DMS 273 treated with DMSO at 0.1 percent for 48 hours (cell line): ENCODE results near the gene RAB21.
A peak's percentile ranks its signal among the peaks of the same experiment; 100 is the strongest.

Experiments
- DNase-seq: peaks from one replicate; lab custom pipeline; 2025; lab: John Stamatoyannopoulos, UW

The RAB21 gene, protein sequence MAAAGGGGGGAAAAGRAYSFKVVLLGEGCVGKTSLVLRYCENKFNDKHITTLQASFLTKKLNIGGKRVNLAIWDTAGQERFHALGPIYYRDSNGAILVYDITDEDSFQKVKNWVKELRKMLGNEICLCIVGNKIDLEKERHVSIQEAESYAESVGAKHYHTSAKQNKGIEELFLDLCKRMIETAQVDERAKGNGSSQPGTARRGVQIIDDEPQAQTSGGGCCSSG

DNA sequence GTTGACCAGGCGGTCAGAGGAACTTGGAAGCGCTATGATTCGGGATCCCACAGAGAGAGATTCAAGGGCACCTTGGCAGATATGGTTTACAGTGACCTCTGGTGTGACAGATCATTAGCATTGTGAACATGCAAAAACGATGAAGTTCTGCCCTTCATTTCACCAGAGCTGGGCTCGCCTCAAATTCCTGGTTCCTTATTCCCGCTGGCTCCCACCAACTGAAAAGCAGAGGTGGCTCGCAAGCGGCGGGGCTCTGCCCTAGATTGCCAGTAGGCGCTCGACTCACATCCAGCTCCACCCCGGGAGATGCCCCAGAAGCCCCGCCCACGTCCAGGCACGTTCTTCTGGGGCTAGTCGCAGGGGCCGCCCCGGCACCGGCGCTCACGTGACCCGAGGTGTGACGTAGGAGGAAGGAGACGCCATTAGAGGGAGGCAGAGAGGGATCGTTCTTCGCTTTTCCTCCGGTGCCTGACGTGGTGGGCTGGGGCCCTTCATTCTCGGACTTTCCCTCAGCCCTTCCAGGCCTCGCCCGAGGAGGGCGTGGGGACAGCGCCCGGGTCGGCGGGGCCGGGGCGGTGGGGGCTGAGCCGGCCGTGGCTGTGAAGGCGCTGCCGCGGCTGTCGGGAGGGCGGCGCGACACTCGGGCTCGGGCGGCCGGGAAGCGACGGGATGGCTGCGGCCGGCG lies at the start of gene RAB21:
Gene RAB21 (plus strand): TSS at position 403 of the 685 bp plus-strand sequence. CDS start 267 bp downstream, at position 670.
- peak; percentile 86 for DNase-seq

DNA sequence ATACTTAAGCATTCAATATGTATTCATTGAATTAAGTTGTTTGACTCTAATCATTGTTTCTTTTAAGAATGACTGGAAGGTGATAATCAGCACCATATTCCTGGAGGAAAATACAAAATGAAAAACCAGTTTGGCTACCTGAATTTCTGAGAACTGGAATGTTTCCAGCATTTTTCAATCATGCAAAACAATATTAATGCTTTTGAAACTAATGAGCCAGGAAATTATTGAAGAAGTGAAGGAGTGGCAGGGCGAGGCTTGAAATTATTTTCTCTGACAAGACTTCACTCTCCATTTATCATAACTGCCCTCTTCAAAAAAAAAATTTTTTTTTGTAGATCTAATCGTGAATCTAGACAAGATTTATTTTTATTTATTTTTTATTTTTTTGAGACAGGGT lies 49.7 kb upstream of the RAB21 start:
- DNase-seq: no peak

DNA sequence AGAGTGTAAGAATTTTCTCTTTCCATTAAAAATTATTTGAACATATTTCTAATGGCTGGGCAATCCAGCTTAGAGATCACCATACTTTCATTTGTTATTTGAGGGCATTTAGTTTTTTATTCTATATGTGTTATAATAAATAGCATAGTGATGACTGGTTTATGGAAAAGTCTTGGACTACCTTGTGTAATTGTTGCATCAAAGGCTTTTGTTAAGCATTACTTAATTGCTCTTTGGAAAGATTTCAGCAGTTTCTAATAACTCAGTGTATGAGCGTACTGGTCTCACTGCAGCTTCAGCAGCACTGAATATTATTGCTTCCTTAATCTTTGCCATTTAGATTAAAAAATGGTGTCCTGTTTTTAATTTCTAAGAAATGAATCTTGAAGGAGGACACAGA lies 46.0 kb upstream of the RAB21 start:
- no peak for DNase-seq

DNA sequence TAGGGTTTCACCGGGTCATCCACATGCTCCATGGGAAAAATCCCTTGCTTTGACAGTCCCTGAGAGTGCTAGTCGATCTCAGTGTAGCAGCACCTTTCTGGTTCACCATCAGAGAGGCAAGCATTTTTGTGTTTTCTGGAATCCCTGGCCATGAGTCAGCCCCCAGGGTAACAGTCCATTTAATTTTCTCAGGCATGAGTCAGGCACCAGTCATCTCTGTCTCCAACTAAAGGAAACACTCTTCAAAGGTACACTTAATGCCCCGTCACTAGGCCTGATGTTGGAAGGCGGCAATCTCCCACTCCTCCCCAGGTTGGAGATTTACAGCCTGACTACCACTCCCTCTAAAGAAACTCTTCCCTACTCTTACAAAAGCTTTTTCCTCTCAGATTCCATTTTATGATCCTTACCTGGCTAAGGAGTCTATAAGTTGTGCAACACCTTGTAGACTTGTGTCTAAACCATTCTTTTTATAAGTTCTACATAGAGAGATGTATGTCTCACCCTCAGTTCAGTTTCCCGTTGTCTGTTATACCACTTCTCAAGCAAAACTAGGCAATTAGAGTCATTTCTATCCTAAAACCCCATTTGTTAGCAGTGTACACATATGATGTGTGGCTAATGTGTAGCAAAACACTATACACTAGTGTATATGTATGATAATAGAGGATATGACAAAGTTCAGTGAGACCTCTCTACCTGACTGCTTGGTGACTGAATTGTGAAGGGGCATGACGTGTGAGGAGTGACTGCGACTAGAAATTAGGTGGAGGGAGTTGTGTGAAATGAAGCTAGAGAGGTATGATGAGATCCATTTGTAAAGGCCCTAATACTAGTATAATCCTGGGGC lies 44.2 kb upstream of the RAB21 start:
- no peak for DNase-seq

DNA sequence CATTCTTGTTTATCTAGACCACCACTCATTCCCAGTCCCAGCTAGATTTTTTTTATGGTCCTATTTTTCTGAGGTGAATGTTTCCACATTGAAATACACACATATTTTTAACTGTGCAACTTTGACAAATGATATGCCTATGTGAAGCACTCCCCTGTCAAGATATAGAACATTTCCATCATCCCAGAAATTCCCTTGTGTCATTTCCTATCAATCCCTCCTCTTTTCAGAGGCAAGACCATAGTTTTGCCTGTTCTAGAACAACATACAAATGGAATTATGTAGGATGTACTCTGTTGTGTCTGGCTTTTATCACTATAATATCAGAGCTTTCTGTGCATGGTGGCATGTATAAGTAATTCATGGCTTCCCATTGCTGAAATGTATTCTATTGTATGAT lies 36.1 kb upstream of the RAB21 start:
- no peak for DNase-seq

DNA sequence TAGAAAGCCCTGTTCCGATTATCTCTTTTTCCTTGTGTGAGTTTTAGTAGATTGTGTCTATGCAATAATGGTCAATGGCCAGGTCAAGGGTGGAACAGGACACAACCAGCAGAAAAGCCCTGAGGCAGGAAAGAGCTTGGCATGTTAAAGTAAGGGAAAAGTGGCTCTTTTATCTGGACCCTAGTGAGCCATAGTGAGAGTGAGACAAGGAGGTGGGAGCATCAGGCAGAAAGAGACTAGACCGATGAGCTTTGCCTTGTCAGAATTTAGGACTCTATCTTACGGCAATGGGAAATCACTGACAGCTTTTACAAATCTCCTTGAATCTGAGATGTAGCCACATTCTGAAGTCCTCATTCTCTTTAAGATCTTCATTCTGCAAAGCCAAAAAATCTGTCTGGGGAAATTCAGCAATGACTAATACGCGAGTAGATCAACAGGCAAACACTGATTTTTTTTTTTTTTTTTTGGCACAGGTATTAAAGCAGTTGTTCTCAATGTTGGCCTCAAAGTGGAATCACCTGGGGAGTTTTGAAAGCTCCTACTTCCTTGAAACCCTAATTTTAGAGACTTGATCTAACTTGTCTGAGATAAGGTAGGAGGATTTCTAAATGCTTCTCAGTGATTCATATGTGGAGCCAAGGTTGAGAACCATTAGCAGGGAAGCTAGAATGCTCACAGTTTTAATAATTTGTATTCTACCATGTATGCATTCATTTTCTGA lies 34.9 kb upstream of the RAB21 start:
- DNase-seq: no peak

DNA sequence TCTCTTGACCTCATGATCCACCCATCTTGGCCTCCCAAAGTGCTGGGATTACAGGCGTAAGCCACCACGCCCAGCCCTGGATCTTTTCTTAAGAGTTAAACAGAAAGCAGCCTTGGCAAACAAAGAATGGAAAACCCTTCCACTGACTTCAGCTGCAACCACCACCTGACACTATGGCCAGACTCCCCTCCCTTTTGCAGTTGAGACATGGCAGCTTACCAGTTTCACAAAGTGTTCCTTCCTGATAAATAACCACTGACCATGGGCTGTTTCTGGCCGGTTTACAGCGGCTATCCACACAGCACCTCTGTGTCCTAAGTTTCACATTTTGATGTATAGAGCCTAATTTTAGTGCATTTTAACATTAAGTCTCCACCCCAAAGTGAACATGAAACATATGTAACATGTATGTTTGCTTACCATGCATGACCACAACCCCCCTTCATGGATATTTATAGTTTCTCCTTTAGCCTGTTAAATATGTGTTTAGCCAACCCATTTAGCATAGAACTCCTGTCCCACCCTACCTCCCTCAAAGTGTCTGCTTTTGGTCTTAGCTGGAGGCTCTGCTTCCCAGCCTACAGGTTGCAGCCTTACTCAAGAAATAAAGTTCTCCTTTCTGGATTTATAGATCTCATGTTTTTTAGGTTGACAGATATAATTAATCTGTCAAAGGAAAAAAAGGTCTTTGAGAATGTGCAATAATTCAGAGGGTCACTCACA lies 32.7 kb upstream of the RAB21 start:
- no peak for DNase-seq

DNA sequence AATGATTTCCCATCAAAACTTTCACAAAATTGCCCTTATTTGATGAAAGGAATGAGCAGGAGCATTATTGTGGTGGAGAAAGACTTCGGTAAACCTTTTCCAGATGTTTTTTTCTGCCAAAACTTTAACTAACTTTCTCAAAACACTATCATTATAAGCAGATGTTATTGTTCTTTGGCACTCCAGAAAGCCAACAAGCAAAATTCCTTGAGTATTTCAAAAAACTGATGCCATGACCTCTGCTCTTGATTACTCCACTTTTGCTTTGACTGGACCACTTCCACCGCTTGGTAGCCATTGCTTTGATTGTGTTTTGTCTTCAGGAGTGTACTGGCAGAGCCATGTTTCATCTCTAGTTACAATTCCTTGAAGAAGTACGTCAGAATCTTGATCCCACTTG lies 29.7 kb upstream of the RAB21 start:
- no peak for DNase-seq

DNA sequence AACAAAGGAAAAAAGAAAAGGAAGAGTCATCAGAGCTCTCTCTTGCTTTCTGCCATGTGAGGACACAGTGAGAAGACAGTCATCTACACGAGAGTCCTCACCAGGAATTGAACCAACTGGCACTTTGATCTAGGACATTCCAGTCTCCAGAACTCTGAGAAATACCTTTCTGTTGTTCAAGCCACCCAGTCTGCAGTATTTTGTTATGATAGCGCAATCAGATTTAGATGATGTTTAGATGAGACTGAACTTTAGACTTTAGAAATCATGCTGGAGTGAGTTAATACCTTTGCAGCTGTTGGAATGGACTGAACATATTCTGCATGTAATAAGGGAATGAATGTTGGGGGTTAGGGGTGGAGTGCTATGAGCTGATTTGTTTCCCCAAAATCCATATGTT lies 28.1 kb upstream of the RAB21 start:
- no peak for DNase-seq

DNA sequence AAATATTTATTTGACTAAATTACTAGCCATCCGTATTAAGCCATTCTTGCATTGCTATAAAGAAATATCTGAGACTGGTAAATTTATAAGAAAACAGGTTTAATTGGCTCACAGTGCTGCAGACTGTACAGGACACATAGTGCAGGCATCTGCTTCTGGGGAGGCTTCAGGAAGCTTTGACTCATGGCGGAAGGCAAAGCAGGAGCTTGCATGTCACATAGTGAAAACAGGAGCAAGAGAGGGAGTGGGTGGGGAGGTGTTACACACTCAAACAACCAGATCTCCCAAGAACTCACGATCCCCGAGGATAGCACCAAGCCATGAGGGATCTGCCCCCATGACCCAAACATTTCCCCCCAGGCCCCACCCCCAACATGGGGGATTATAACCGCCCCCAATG lies 26.7 kb upstream of the RAB21 start:
- no peak for DNase-seq

DNA sequence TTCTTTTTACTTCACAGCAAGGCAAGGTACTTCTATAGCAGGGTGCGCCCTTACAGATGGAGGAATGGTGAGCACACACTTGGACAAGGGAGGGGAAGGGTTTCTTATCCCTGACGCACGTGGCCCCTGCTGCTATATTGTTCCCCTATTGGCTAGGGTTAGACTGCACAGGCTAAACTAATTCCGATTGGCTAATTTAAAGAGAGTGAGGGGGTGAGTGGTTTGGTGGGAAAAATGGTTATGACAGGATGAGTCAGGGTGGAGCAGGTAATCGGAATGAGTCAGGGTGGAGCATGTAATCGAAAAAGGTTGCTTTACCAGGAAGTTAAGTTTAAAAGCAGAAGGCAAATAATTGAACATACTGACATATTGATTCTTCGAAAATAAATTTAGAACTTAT lies 23.7 kb upstream of the RAB21 start:
- DNase-seq: no peak

DNA sequence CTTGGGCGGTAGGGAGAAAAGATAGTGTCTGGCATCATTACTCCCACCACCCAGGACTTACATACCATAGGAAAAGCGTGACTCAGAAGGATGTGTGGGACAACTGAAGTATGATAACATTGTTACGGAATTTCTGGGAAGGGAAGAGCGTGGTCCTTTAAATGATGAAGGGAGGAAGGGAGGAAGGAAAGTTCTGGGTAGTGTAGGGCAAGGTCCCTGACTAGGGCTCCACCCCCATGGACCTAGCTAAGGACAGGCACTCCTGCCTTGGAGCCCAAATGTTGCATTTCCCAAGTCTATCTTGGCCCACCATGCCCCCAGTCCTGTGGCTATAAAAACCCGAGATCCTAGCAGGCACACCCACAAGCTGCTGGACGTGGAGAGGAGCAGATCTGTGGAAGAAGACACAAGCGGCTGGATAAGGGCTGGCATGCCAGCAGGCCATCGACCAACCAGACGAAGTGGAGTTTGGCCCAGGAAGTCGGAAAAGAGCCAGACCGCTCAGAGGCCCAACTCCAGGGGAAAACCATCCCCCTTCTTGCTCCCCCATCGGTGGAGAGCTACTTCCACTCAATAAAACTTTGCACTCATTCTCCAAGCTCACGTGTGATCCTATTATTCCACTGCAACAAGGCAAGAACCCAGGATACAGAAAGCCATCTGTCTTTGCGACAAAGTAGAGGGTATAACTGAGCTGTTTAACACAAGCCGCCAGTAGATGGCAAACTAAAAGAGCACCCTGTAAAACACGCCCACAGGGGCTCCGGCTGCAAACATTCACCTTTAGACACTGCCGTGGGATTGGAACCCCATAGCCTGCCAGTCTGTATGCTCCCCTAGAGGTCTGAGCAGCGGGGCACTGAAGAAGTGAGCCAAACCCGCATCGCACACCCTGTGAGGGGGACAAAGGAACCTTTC lies 23.0 kb upstream of the RAB21 start:
- DNase-seq: no peak

DNA sequence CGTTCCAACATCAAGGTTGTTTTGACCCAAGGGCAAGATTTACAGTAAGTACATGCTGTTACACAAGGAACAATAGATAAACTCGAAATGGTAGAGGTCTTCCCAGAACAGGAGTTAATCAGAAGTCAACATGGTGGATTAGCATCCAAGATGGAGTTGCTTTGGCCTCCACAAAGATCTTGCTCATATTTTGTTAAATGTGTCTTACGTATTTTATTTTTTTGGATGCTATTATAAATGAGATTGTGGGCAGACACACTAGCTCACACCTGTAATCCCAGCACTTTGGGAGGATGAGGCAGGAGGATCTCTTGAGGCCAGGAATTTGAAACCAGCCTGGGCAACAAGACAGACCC lies 22.3 kb upstream of the RAB21 start:
- DNase-seq: no peak

DNA sequence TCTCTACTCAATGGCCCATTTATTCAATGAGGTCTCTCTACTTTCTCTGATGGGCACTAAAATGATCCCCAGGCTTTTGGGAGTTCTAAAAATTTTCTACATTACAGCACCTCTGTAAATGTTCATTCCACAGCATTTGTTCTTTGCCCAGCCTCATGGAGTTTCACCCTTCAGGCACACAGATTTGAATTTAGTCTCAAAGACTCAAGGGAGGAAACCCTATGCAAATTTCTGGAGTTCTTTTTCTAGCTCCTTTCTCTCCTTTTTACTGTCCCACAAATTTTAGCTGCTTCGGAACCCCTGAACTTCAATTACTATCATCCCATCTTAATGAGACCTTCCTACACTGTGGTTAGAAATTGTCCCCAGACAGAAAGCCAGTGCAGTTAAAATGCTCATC lies 17.5 kb upstream of the RAB21 start:
- no peak for DNase-seq

DNA sequence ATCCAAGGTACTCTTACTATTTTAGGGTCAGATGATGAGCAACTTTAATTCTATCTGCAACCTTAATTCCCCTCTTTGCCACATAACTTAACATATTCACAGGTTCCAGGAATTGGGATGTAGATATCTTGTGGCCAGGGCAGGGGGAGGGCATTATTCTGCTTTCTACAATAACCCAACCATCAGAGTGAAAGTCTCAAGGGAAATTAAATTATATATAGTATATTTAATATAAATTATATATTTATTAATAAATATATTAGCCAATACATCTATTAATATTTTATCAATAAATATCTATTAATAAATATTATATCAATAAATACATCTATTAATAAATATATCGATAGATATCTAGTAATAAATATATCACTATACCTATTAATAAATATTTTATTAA lies 11.7 kb upstream of the RAB21 start:
- no peak for DNase-seq

DNA sequence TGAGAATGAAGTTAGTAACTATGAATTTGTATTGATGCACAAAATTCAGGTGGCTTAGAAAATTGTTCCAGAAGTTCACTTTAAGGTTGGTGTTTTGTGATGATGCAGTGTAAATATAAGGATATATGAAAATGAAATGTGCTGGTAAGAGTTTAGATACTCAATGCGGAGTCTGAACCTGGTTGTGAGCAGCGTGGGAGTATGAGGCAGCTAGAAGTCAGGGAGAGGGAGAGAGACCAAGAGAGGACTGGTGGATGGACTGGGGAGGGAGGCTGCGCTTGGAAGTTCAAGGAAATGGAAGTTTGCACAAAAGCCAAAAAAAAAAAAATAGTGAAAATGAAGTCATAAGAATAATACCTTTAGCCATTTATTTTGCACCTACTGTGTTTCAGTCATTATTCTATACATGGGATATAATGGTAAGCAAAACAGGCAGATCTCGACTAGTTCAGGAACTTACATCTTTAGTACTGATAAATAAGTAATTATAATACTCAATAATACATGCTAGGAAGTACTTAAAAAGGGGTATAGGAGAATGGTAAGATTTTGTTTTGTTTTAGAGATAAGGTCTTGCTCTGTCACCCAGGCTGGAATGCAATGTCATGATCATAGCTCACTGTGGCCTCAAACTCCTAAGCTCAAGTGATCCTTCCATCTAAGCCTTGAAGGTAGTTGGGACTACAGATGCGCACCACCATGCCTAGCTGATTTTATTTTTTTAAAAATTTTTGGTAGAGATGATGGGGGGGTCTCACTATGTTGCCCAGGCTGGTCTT lies 10.0 kb upstream of the RAB21 start:
- DNase-seq: no peak

DNA sequence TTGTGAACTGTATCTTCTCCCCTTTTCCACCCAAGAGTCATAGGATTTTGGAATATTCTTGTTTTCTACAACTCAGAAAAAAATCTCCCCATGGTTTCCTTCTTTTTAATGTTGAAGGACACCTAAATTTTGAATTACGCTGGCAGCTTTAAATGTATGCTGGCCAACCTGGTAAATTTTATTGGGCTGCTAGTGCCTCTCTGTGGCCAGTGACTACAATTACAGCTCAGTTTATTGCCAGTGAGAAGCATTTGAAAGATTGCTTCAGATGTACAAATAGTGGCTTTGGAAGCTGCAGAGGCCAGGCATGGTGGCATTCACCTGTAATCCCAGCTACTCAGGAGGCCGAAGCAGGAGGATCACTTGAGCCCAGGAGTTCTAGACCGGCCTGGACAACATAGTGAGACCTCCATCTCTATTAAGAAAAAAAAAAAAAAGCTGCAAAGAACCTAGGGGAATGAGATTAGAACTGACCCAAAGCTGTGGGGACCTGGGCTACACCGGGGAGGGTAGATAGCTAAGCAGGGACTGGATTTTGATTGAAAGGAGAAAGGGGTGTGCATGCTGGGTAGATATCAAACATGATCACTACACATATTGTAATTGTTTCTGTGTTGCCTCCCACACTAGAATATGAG lies 7.6 kb upstream of the RAB21 start:
- DNase-seq: peak; percentile 1

DNA sequence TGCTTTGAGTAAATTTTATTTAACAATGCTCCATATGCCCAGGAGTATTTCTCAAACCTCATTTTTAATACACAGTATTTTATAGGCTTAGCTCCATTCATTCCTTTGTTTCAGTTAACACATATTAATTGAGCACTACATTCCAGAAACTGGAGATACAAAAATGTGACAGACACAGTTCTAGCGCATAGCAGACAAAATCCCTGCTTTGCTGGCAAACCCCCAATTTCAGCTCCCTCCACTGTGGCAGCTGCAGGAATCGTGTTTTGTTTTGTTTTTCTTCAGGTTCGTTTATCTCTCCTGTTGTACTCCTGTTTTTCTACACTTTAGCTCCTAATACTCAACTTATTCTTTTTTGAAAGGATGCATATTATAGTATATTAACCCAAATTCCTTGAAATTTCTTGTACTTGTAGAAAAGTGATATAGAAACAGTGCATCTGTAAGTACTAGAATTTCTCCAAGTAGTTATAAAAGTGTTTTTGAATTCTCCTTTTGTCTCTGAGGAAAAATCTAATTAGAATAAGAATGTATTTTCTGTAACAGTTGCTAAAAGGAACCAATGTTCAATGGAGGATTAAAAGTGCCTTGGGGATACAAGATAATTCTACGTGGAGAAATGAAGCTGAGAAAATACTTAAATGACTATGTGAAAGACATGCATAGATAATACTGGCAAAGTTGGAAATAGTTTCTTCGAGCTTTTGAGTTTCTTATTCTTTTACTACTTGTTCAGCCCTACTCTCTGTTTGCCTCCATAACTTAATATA lies 6.4 kb upstream of the RAB21 start:
- DNase-seq: no peak

DNA sequence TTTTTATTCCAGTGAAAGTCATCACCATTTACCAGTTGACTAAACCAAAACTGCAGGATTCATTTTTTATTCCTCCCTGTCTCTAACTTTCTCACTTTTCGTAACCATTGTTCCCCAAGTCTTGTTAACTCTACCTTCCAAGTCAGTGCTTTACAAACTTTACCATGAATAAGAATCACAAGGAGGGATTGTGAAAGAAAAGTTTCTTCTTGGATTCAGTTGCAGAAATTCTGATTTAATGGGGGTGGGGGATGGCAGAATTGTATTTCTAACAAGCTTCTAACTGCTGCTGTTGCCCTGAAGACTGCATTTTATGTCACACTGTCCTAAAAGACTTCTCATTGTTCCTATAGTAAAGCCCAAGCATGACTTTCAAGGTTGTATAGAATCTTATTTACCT lies 5.0 kb upstream of the RAB21 start:
- DNase-seq: no peak
